Measurements from ENCODE around the gene VPS26A. TPM values are rescaled to one million over a fixed set of nuclear protein-coding genes. Genes with fewer than 3 reads are reported as not detected.

The VPS26A gene
- total and polyA plus RNA-seq, 2 experiments from 2014 or later = 29.0 to 41.6 TPM

DNA sequence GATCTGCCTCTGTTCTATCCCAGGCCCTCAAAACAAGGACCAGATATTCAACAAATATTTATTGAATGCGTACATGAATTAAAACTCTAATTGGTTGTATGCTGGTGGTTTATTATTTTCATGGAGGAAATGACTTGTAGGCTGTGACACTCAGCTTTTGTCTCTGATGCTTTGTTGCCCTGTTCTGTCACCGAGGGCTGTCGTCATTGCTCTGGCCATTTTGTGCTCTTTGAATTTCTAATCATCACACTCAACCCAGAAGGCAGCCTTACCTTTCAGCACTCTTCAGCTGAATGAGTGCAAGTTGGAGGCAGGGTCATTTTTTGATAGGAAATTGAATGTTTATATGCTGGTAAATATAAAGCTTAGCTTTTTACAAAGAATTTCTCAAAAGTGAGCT, 21.5 kb upstream of the VPS26A start:
- Histone ChIP-seq H3K79me2 (replicated peaks; ENCODE audit: insufficient read depth) (no peaks in the 10 kb centered on the region), H3K4me1 (ENCODE audit: insufficient read depth) (no peaks in the 10 kb centered on the region), H4K20me1 (replicated peaks; ENCODE audit: insufficient read depth) (no peaks in the 10 kb centered on the region), H3K4me2 (no peak overlapping the region), H3F3A (replicated peaks; ENCODE audit: low read depth) (no peaks in the 10 kb centered on the region), H3K27ac (ENCODE audit: low read depth) (no peak overlapping the region), H3K27me3 (ENCODE audit: insufficient read depth) (no peaks in the 10 kb centered on the region), H3K9me2 (ENCODE audit: insufficient read depth) (no peaks in the 10 kb centered on the region), H3K4me3 (no peak overlapping the region), H3K36me3 (ENCODE audit: insufficient read depth) (no peaks in the 10 kb centered on the region), H2AFZ (no peak overlapping the region)
- ATAC-seq = no peak
- peaks cover 4% of the 10 kb centered on the region for H3K27me3 Mint-ChIP-seq (ENCODE audit: insufficient read depth, low read depth, poor library complexity)
- DNase-seq (ENCODE audit: low spot score) = no peak
- H3K36me3 Mint-ChIP-seq (ENCODE audit: low read depth) = no peaks in the 10 kb centered on the region
- peaks cover 8% of the 10 kb centered on the region for H3K4me1 Mint-ChIP-seq
- no peaks in the 10 kb centered on the region for H3K9me3 Mint-ChIP-seq
- no peak for TF ChIP-seq CTCF (conservative IDR thresholded peaks at IDR 0.05; ENCODE audit: low read depth in 2 of 2)
- no peak overlapping the region for H3K27ac Mint-ChIP-seq
- H3K4me3 Mint-ChIP-seq = no peak overlapping the region

GRCh38 chr10:69103784-69104183, 20.2 kb upstream of the VPS26A start:
- no peak overlapping the region for H3K27ac Mint-ChIP-seq
- H3K4me3 Mint-ChIP-seq = no peak overlapping the region
- H3K9me3 Mint-ChIP-seq = no peaks in the 10 kb centered on the region
- H4K20me1 ChIP-seq (replicated peaks; ENCODE audit: insufficient read depth) = no peaks in the 10 kb centered on the region
- H3K4me3 ChIP-seq = no peak overlapping the region
- H3K4me2 ChIP-seq = no peak overlapping the region
- H3K4me1 Mint-ChIP-seq = peaks cover 8% of the 10 kb centered on the region
- H2AFZ ChIP-seq = no peak overlapping the region
- H3K27me3 Mint-ChIP-seq (ENCODE audit: insufficient read depth, low read depth, poor library complexity) = peaks cover 4% of the 10 kb centered on the region
- ATAC-seq = no peak
- H3K4me1 ChIP-seq (ENCODE audit: insufficient read depth) = no peaks in the 10 kb centered on the region
- DNase-seq (ENCODE audit: low spot score) = no peak
- no peaks in the 10 kb centered on the region for H3F3A ChIP-seq (replicated peaks; ENCODE audit: low read depth)
- no peaks in the 10 kb centered on the region for H3K79me2 ChIP-seq (replicated peaks; ENCODE audit: insufficient read depth)
- H3K36me3 Mint-ChIP-seq (ENCODE audit: low read depth) = no peaks in the 10 kb centered on the region
- H3K36me3 ChIP-seq (ENCODE audit: insufficient read depth) = no peaks in the 10 kb centered on the region
- no peak overlapping the region for H3K27ac ChIP-seq (ENCODE audit: low read depth)
- no peaks in the 10 kb centered on the region for H3K9me2 ChIP-seq (ENCODE audit: insufficient read depth)
- no peaks in the 10 kb centered on the region for H3K27me3 ChIP-seq (ENCODE audit: insufficient read depth)
- TF ChIP-seq JUNB (IDR thresholded peaks at IDR 0.05; ENCODE audit: unreplicated experiment) (no peak), CREB1 (CRISPR knock-in tag; IDR thresholded peaks at IDR 0.05; ENCODE audit: low read depth) (no peak), CTCF (conservative IDR thresholded peaks at IDR 0.05; ENCODE audit: low read depth in 2 of 2) (no peak), ZNF114 (CRISPR knock-in tag; IDR thresholded peaks at IDR 0.05) (no peak), NANOG (IDR thresholded peaks at IDR 0.05; ENCODE audit: borderline replicate concordance) (no peak), ZNF331 (CRISPR knock-in tag; IDR thresholded peaks at IDR 0.05; ENCODE audit: low read depth) (no peak), EZH2phosphoT487 (IDR thresholded peaks at IDR 0.05; ENCODE audit: unreplicated experiment) (no peak)
- TF ChIP-seq, protein P1, sequence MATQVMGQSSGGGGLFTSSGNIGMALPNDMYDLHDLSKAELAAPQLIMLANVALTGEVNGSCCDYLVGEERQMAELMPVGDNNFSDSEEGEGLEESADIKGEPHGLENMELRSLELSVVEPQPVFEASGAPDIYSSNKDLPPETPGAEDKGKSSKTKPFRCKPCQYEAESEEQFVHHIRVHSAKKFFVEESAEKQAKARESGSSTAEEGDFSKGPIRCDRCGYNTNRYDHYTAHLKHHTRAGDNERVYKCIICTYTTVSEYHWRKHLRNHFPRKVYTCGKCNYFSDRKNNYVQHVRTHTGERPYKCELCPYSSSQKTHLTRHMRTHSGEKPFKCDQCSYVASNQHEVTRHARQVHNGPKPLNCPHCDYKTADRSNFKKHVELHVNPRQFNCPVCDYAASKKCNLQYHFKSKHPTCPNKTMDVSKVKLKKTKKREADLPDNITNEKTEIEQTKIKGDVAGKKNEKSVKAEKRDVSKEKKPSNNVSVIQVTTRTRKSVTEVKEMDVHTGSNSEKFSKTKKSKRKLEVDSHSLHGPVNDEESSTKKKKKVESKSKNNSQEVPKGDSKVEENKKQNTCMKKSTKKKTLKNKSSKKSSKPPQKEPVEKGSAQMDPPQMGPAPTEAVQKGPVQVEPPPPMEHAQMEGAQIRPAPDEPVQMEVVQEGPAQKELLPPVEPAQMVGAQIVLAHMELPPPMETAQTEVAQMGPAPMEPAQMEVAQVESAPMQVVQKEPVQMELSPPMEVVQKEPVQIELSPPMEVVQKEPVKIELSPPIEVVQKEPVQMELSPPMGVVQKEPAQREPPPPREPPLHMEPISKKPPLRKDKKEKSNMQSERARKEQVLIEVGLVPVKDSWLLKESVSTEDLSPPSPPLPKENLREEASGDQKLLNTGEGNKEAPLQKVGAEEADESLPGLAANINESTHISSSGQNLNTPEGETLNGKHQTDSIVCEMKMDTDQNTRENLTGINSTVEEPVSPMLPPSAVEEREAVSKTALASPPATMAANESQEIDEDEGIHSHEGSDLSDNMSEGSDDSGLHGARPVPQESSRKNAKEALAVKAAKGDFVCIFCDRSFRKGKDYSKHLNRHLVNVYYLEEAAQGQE (IDR thresholded peaks at IDR 0.05; ENCODE audit: unreplicated experiment) = no peak

All from GM23338 (cell line).